HepG2 (cell line): ENCODE results near the gene HMBS. TPM values are rescaled to one million over a fixed set of nuclear protein-coding genes. Genes with fewer than 3 reads are reported as not detected.

ENCODE experiments used
- ATF1 ChIP-seq: IDR thresholded peaks from 2 replicates; pipeline ENCODE4 v1.6.1; 2016; ENCODE audit warnings: mild to moderate bottlenecking, control low read depth
- ATF7-NPFF ChIP-seq: sonication (generic); formaldehyde crosslinking; IDR thresholded peaks from 2 replicates; pipeline ENCODE4 v1.8.1; 2023; ENCODE audit warnings: mild to moderate bottlenecking, low read depth, missing genetic modification reagents, moderate library complexity
- HIVEP1 ChIP-seq: sonication (generic); formaldehyde crosslinking; IDR thresholded peaks from 2 replicates; pipeline ENCODE4 v1.4.0; 2020; ENCODE audit warnings: mild to moderate bottlenecking, missing genetic modification reagents
- HNF1B ChIP-seq: sonication (generic); formaldehyde crosslinking; IDR thresholded peaks from 2 replicates; pipeline ENCODE4 v1.5.1; 2020; ENCODE audit warnings: mild to moderate bottlenecking, moderate library complexity, missing genetic modification reagents
- MIER2 ChIP-seq: IDR thresholded peaks from 2 replicates; pipeline ENCODE4 v1.6.1; 2016; ENCODE audit warnings: missing biosample characterization, missing genetic modification reagents
- MNT ChIP-seq: fragments of 450-650 bp; IDR thresholded peaks from 2 replicates; pipeline ENCODE4 v1.6.1; 2016
- NR2F6 ChIP-seq, 2 experiments: IDR thresholded peaks; 2 replicates each; pipeline ENCODE4 v1.6.1; 2016; ENCODE audit warnings: antibody characterized with exemption in 1 of 2, mild to moderate bottlenecking in 1 of 2
- RAD21 ChIP-seq: fragments of 450-650 bp; formaldehyde crosslinking; IDR thresholded peaks from 2 replicates; pipeline ENCODE4 v1.5.0; 2020; ENCODE audit warnings: mild to moderate bottlenecking
- SP140L ChIP-seq: sonication (generic); formaldehyde crosslinking; IDR thresholded peaks from 2 replicates; pipeline ENCODE4 v1.4.0; 2020; ENCODE audit warnings: missing genetic modification reagents, borderline replicate concordance
- XBP1 ChIP-seq: sonication (generic); formaldehyde crosslinking; IDR thresholded peaks from 2 replicates; pipeline ENCODE4 v1.5.0; 2020; ENCODE audit warnings: missing genetic modification reagents
- ZBTB3 ChIP-seq: sonication (generic); formaldehyde crosslinking; IDR thresholded peaks from 2 replicates; pipeline ENCODE4 v1.4.0; 2020; ENCODE audit warnings: low read depth, mild to moderate bottlenecking, moderate library complexity, missing genetic modification reagents, borderline replicate concordance
- ZFP37 ChIP-seq: sonication (generic); formaldehyde crosslinking; IDR thresholded peaks from 2 replicates; pipeline ENCODE4 v1.4.0; 2020; ENCODE audit warnings: missing genetic modification reagents, borderline replicate concordance
- ZHX2 ChIP-seq, 2 experiments: sonication (generic) in 1 of 2; formaldehyde crosslinking in 1 of 2; IDR thresholded peaks; 2 replicates each; pipeline versions ENCODE4 v1.6.1 to v1.9.0; 2014 to 2022; ENCODE audit warnings: antibody characterized with exemption in 1 of 2, borderline replicate concordance in 1 of 2, inconsistent platforms in 1 of 2, low read depth in 1 of 2, missing genetic modification reagents in 1 of 2
- ZNF224 ChIP-seq: sonication (generic); formaldehyde crosslinking; IDR thresholded peaks from 2 replicates; pipeline ENCODE4 v1.5.0; 2020; ENCODE audit warnings: mild to moderate bottlenecking, missing genetic modification reagents
- ZNF503 ChIP-seq: sonication (generic); formaldehyde crosslinking; IDR thresholded peaks from 2 replicates; pipeline ENCODE4 v1.4.0; 2020; ENCODE audit warnings: missing genetic modification reagents
- ZNF670 ChIP-seq: sonication (generic); formaldehyde crosslinking; IDR thresholded peaks from 2 replicates; pipeline ENCODE4 v1.8.0; 2022; ENCODE audit warnings: mild to moderate bottlenecking, missing genetic modification reagents, borderline replicate concordance
- ZNF788 ChIP-seq: sonication (generic); formaldehyde crosslinking; IDR thresholded peaks from 2 replicates; pipeline ENCODE4 v1.5.0; 2020; ENCODE audit warnings: mild to moderate bottlenecking, missing genetic modification reagents, borderline replicate concordance
- ZNF83 ChIP-seq: sonication (generic); formaldehyde crosslinking; IDR thresholded peaks from 2 replicates; pipeline ENCODE4 v1.4.0; 2020; ENCODE audit warnings: missing genetic modification reagents, mild to moderate bottlenecking, borderline replicate concordance
- polyA plus RNA-seq, 8 experiments: library from polyadenylated mRNA; depleted of rRNA in 3 of 8; stranded (reverse) in 7 of 8; unstranded in 1 of 8; fragments of >200 nt; fragmentation: Illumina TruSeq in 4 of 8; extraction: Trizol in 4 of 8; gene quantifications; 2 replicates each; pipeline versions ENCODE4 v1.2.1 to v1.2.3, GENCODE V29; 2011 to 2016; ENCODE audit warnings: low read depth in 4 of 8, missing spikeins in 1 of 8, mixed read lengths in 1 of 8; ENCODE audit not compliant: insufficient read depth in 1 of 8
- total RNA-seq, 5 experiments: library from RNA; depleted of rRNA; stranded (reverse); fragments of >200 nt; fragmentation: Illumina TruSeq; extraction: Trizol; gene quantifications; 2 replicates each; pipeline ENCODE4 v1.2.3, GENCODE V29; 2016; ENCODE audit warnings: low read depth in 1 of 5

HMBS gene
- total and polyA plus RNA-seq, 2 of the 13 experiments (the other 11 are each of a cell fraction or from before 2014, with no cell fraction given): 9.4 to 46.9 TPM

GRCh38 chr11:119057000-119057769, 27.5 kb upstream of the HMBS start, which contains the start of gene HYOU1 (continued):
- TF ChIP-seq ZHX2 (IDR thresholded peaks at IDR 0.05; ENCODE audit: low read depth): no peak
- no peak for TF ChIP-seq ZHX2 (CRISPR knock-in tag; IDR thresholded peaks at IDR 0.05; ENCODE audit: borderline replicate concordance)
- no peak for TF ChIP-seq ZNF83 (CRISPR knock-in tag)
- TF ChIP-seq ZNF224 (CRISPR knock-in tag): no peak
- no peak for TF ChIP-seq ZBTB3
- no peak for TF ChIP-seq XBP1
- peak; percentile 33 for TF ChIP-seq ZNF788 (CRISPR knock-in tag)
- TF ChIP-seq HNF1B (CRISPR knock-in tag): peak; percentile 71; the same call in 1 of the 2 replicates
- TF ChIP-seq SP140L: no peak
- TF ChIP-seq NR2F6 (IDR thresholded peaks at IDR 0.05): peak; percentile 69
- TF ChIP-seq NR2F6 (CRISPR knock-in tag; IDR thresholded peaks at IDR 0.05): peak; percentile 86
- no peak for TF ChIP-seq MIER2 (CRISPR knock-in tag)
- TF ChIP-seq ATF7-NPFF (CRISPR knock-in tag): peak; percentile 31; the same call in 1 of the 2 replicates
- no peak for TF ChIP-seq ZFP37 (CRISPR knock-in tag)
- no peak for TF ChIP-seq ZNF503
- no peak for TF ChIP-seq MNT
- no peak for TF ChIP-seq HIVEP1 (CRISPR knock-in tag)
- TF ChIP-seq ZNF670 (CRISPR knock-in tag): no peak
- TF ChIP-seq ATF1 (CRISPR knock-in tag): peak; percentile 73; the same call in 1 of the 2 replicates
- TF ChIP-seq RAD21 (CRISPR knock-in tag): peak; percentile 55
